Brain microvascular endothelial cell (primary cell): ENCODE measurements around the gene TSPYL4.

Experiments
- DNase-seq: peaks from one replicate; pipeline ENCODE4 v3.0.0-alpha.2; 2020
- H3K27ac ChIP-seq: fragments of 250-450 bp; sonication (Bioruptor Pico); 2 replicates; pipeline ENCODE4 v1.5.1; 2020; ENCODE audit warnings: mild to moderate bottlenecking, moderate library complexity
- H3K27me3 ChIP-seq: fragments of 250-450 bp; sonication (Bioruptor Pico); replicated peaks from 2 replicates; pipeline ENCODE4 v1.5.1; 2020; ENCODE audit warnings: mild to moderate bottlenecking
- H3K36me3 ChIP-seq: fragments of 250-450 bp; sonication (Bioruptor Pico); replicated peaks from 2 replicates; pipeline ENCODE4 v1.5.1; 2020; ENCODE audit warnings: mild to moderate bottlenecking
- H3K4me3 ChIP-seq: 2 replicates; pipeline ENCODE4 v1.5.1; 2011; ENCODE audit warnings: low read depth, mild to moderate bottlenecking, control low read depth, low read length, moderate library complexity
- CTCF ChIP-seq: IDR thresholded peaks from 2 replicates; pipeline ENCODE4 v1.5.1; 2011; ENCODE audit warnings: low read depth, mild to moderate bottlenecking, moderate library complexity, low read length, control low read depth, inconsistent platforms; ENCODE audit errors: missing control alignments
- in situ Hi-C: cut with HindIII; loops from 2 replicates; pipeline ENCODE4 v1.10.0; 2017; ENCODE audit warnings: low sequenced_read_pairs, low pct_ligation_motif_present

TSPYL4 gene

DNA sequence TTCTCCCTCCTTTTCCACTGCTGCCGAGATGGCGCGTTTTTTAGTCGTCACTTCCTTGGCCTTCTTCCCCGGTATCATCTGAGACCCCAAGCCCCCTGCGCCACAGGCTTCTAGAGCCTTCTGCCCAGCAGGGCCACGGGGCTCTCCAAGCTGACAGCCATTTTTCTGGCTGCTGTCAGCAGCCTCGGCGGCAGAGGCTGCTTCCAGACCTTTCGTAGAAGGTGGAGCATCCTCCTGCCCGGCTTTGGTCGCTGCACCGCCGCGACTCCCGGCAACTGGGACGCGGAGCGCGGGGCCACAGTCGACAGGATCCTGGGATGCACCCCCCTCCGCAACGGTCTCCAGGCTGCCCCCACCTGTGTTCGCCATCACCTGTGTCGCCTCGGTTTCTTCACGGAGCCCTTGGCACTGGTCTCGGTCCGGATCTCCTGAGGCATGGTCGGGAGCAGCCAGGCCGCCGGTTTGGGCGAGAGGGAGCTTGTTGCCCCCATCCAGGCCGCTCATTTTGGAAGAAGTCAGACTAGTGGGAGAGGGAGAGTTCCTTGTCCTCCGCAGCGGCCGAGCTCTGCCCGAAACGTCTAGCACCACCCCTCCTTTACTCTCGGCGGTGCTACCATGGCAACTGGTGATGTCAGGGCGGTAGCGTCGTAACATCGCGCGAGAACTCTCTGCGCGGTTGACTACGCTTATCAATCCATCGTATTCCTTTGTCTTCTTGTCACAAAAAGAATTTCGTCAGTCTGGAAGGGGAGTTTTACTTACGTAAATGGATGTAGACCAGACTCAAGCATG lies at the start of gene TSPYL4:
TSPYL4 (minus strand) TSS at position 571 of the 792 bp plus-strand sequence; CDS start at position 504, 67 bp downstream.
- H3K27ac ChIP-seq: peak within 1 kb of the TSS; percentile 89
- H3K4me3 ChIP-seq: peak within 1 kb of the TSS; percentile 96
- no peak for TF ChIP-seq CTCF
- no peaks in the 10 kb centered on the region for H3K36me3 ChIP-seq
- in situ Hi-C loops: no loop called here
- no peaks in the 10 kb centered on the region for H3K27me3 ChIP-seq
- peak; percentile 97 for DNase-seq

GRCh38 chr6:116301104-116301503 lies 47.2 kb upstream of the TSPYL4 start:
- Histone ChIP-seq H3K36me3 (no peaks in the 10 kb centered on the region), H3K4me3 (no peak overlapping the region), H3K27ac (no peak overlapping the region), H3K27me3 (no peaks in the 10 kb centered on the region)
- DNase-seq: no peak
- TF ChIP-seq CTCF: no peak
- in situ Hi-C loops: no loop called here

DNA sequence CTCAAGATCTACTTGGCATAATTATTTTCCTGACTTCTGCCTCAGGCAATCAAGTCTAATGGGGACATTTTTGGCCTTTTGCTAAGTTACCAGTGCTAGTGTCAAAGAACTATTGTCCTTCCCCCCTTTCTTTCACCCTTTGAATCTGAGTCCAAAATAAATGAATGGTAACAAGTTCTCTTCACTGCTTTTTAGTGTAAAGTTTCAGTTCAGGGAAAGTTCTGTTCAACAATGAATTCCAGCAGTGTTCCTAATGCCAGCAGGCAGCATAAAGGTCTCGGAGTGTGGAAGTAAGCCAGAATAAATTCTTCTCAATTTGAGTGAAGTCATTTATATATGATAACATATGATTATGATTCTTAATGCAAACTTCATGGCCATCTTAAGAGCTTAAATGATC lies 46.7 kb upstream of the TSPYL4 start:
- DNase-seq: no peak
- no peak overlapping the region for H3K4me3 ChIP-seq
- in situ Hi-C loops: no loop called here

GRCh38 chr6:116298973-116299372 lies 45.1 kb upstream of the TSPYL4 start:
- H3K27me3 ChIP-seq: no peaks in the 10 kb centered on the region
- no peak for TF ChIP-seq CTCF
- H3K4me3 ChIP-seq: no peak overlapping the region
- H3K36me3 ChIP-seq: no peaks in the 10 kb centered on the region
- no peak for DNase-seq
- in situ Hi-C loops: no loop called here
- no peak overlapping the region for H3K27ac ChIP-seq

More for the DNA sequence above, 46.7 kb upstream of the TSPYL4 start:
- no peak for TF ChIP-seq CTCF
- H3K27ac ChIP-seq: no peak overlapping the region
- no peaks in the 10 kb centered on the region for H3K27me3 ChIP-seq
- no peaks in the 10 kb centered on the region for H3K36me3 ChIP-seq

GRCh38 chr6:116298273-116298672 lies 44.4 kb upstream of the TSPYL4 start:
- Histone ChIP-seq H3K27ac (no peak overlapping the region), H3K27me3 (no peaks in the 10 kb centered on the region), H3K36me3 (no peaks in the 10 kb centered on the region), H3K4me3 (no peak overlapping the region)
- no peak for DNase-seq
- in situ Hi-C loops: no loop called here
- no peak for TF ChIP-seq CTCF

GRCh38 chr6:116292553-116292952 lies 38.7 kb upstream of the TSPYL4 start:
- no peak for DNase-seq
- in situ Hi-C loops: no loop called here
- TF ChIP-seq CTCF: no peak
- Histone ChIP-seq H3K36me3 (no peaks in the 10 kb centered on the region), H3K4me3 (no peak overlapping the region), H3K27ac (no peak overlapping the region), H3K27me3 (no peaks in the 10 kb centered on the region)
